Activated CD8-positive, alpha-beta memory T cell treated with anti-CD3 and anti-CD28 coated beads, Interleukin-2, amount 50 U/mL, for 4 hours (primary cell): ENCODE data around the gene PTPRN2.
"Not testable (repeated sequence)": the region's sequence is repeated elsewhere in the genome, so short reads cannot be mapped to it uniquely, and the experiment has no call there.

ENCODE experiments used
- DNase-seq: peaks from one replicate; pipeline ENCODE4 v3.0.0-alpha.2; 2020

Gene PTPRN2

GRCh38 chr7:158431941-158432347 lies 155.7 kb downstream of the PTPRN2 start:
- DNase-seq: no peak

GRCh38 chr7:158431055-158431940 lies 156.3 kb downstream of the PTPRN2 start:
- DNase-seq: no peak

- no peak for DNase-seq
Measured at GRCh38 chr7:158430308-158431034, 157.2 kb downstream of the PTPRN2 start.

DNA sequence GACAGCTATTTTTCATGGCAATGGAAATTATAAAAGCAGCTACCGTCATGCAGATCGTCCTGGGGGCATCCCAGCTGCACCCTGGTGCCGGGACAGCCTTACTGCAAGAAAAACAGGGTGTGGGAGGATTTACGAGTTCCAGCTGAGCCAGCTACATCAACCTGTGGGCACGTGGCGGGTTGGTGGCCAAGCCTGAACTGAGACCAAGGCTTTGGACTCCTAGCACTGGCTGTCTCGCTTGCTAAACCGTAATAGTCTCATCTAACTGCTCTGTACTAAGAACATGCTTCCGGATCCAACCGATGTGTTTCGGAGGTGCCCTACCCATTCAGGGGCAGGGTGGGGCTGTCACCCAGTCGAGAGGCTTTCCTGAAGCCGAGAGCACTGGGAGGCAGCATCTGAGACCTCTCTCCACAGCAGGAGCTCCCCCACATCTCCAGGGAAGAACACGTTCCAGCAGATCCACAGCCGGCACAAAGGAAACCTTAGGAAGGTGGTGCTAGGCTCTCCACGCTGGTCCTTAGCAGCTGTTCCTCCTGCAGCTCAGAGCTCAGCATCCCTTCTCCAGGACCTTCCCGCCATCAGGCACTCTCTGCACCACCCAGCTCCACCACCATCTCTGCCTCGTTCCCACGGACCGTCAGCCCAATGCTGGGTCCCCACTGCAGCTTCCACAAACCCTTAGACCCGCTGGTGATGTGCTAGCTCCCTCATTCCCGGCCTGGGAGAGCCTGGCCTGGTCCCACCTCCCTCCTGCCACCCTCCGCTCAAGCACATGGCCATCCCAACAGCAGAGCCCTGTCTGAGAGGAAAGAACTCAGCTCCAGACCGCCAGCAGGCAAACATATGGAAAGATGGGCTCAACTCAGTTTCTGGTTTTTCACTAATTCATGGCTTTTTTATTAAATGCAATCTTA lies 158.5 kb downstream of the PTPRN2 start:
- no peak for DNase-seq

- no peak for DNase-seq
Measured at GRCh38 chr7:158428131-158428836, 159.3 kb downstream of the PTPRN2 start.

GRCh38 chr7:158425676-158426075 lies 161.9 kb downstream of the PTPRN2 start:
- DNase-seq: not testable (repeated sequence)

DNA sequence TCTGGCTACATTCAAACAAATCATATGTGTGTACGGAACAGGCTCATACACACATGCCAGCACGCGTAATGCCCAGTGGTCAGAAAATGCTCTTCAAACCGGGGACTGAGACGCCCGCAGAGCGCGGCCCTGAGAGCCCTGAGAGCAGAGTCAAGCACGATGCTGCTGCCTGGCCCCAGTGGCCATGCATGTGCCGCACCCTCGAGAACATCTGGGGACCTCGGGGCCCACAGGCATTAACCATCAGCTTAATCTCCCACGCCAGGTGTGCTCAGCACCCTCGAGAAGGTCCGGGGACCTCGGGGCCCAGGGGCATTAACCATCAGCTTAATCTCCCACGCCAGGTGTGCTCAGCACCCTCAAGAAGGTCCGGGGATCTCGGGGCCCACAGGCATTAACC lies 163.1 kb downstream of the PTPRN2 start:
- no peak for DNase-seq

DNA sequence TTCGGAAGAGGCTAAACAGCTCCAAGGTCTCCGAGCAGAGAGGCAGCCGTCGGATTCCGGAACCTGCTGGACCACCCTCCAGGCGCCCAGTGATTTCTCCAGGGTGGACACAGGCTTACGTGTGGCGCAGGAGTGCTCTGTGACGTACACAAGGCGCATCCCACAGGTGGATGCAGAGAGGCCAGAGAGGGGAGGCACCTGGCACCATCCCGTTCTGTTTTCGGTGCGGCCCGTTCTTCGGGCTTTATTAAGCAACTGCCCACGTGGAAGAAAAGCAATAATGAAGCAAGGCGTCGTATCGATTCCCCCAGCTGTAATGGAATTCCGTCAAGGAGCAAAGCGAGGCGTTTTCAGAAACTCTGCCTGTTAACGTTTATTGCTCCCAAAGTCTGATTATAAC lies 163.6 kb downstream of the PTPRN2 start:
- DNase-seq: no peak

GRCh38 chr7:158422887-158423560 lies 164.6 kb downstream of the PTPRN2 start:
- no peak for DNase-seq

- DNase-seq: no peak
Measured at GRCh38 chr7:158422196-158422886, 165.3 kb downstream of the PTPRN2 start.

- no peak for DNase-seq
Measured at GRCh38 chr7:158421361-158421760, 166.3 kb downstream of the PTPRN2 start.

DNA sequence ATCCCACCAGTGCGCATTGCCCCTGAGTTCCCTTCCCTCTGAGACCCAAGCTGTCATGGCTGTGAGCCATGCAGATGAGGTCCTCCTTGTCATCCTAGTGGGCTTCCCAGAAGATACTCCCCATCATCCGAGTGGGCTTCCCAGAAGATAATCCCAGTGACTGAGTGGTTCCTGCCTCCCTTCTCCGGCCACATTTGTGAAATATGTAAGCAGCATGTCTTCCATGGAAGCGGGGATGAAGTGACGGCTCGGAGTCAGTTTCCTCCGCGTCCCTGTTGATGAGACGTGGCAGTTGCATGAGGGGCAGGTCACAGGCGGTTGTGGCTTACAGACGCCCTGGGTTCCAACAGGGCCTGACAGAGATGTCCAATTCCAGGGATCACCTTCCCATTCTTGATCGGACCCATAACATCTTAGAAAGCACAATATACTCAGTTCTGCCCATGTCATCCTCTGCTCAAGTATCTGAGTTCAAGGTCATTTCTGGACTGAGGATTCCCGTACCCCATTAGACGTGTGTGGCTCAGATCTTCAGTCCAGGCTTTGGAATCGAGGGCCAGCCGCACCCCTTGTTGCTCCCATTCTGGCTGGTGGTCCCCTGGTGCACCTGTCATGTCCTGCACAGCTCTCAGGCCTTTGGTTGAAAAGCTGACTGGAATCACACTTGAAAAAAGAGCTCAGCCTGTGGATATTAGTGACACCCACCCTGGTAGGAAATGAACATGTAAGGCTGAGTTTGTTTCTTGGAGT lies 166.9 kb downstream of the PTPRN2 start:
- no peak for DNase-seq

- DNase-seq: no peak
Measured at GRCh38 chr7:158419238-158419785, 168.3 kb downstream of the PTPRN2 start.

GRCh38 chr7:158418395-158418794 lies 169.2 kb downstream of the PTPRN2 start:
- not testable (repeated sequence) for DNase-seq

- no peak for DNase-seq
Measured at GRCh38 chr7:158416283-158416933, 171.2 kb downstream of the PTPRN2 start.

DNA sequence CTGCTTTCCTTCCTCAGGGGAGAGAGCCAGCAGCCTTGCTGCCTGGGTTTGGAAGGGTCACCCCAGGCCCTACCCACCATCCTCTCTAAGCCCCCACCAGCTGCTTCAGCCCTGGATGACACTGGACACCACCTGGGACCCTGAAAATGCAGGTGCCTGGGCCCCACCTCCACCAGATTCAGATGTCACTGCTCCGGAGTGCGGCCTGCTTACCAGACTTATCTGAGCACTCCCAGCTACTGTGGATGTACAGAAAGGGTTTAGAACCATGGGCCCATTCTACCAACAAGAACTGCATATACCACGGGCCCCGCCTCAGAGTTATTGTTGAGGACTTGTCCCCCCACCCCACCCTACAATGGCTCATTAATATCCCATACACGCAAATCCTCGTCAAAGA lies 172.3 kb downstream of the PTPRN2 start:
- DNase-seq: no peak

DNA sequence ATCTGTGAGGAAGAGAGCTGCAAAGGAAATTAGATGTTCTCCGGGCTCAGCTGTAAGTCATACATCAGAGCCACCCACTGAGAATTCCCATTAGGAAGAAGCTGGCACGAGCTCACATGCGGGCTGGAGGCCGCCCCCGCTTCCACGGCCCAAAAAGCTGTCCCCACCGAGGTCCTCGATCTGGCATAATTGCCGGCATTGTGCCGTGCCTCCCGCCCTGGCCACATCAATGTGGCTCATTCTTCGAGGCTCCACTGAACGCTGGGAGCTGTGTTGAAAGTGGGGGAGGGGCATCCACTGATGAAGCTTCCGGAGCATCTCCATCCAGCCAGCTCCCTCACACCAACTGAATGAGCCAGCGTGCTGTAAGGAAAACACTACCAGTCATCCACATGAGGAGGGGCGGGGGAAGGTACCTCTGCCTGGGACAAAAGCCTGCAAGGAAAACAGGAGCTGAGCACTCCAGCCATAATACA lies 173.1 kb downstream of the PTPRN2 start:
- DNase-seq: no peak

DNA sequence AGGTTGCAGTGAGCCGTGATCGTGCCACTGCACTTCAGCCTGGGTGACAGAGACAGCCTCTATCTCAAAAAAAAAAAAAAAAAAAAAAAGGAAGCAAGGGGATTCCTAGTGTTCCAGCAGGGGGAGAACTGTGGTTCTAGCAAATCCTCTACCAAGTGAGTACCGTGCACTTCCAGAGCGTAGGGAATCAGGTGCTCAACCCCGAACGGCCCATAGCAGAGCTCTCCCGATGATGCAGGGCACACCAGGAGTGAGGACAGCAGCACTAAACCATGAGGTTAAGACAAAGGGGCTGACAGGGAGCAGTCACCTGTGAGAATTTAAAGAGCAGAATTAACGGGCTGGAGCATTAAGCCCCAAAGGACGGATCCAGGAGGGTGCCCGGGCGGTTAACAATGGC lies 173.6 kb downstream of the PTPRN2 start:
- DNase-seq: no peak

DNA sequence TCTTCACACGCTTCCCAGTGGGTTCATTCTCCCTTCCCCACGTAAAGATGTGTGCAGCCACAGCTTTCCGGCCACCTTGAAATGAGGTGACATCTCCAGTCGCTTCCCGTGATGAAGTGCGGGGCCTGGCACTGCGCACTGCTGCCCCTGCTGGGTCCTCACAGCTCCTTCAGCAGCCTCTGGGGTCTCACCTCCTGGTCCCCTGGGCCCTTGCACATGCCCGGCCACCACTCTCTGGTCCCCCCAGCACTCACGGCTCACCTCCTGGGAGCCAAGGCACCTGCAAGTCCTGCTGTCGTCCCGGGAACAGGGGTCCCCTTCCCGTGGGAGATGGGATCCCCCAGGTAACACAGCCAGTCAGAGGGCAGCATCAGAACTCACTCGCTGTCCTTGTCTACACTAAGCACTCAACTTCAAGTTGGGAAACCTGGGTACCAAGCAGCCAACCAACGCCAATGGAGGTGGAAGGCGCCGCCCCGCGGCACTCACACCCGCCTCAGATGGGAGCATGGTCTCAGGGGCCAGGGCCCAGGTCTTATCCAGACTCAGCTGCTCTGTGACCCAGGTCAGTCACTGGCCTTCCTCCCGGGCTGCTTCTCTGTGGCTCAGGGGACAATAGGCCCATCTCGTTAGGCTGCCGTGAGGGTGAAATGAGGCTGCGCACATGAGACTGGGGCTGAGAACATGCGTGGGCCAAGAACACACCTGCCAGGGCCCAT lies 176.2 kb downstream of the PTPRN2 start:
- no peak for DNase-seq
